GM19023 (cell line): ENCODE measurements around the gene RAN.
A peak's percentile ranks its signal among the peaks of the same experiment; 100 is the strongest.
"Not testable (repeated sequence)": the region's sequence is repeated elsewhere in the genome, so short reads cannot be mapped to it uniquely, and the experiment has no call there.

Experiments
- ATAC-seq: cut with Tn5 transposase; IDR thresholded peaks from one replicate; pipeline ENCODE4 v1.9.1; 2021; ENCODE audit warnings: mild to moderate bottlenecking, moderate library complexity; ENCODE audit not compliant: unreplicated experiment

RAN gene

DNA sequence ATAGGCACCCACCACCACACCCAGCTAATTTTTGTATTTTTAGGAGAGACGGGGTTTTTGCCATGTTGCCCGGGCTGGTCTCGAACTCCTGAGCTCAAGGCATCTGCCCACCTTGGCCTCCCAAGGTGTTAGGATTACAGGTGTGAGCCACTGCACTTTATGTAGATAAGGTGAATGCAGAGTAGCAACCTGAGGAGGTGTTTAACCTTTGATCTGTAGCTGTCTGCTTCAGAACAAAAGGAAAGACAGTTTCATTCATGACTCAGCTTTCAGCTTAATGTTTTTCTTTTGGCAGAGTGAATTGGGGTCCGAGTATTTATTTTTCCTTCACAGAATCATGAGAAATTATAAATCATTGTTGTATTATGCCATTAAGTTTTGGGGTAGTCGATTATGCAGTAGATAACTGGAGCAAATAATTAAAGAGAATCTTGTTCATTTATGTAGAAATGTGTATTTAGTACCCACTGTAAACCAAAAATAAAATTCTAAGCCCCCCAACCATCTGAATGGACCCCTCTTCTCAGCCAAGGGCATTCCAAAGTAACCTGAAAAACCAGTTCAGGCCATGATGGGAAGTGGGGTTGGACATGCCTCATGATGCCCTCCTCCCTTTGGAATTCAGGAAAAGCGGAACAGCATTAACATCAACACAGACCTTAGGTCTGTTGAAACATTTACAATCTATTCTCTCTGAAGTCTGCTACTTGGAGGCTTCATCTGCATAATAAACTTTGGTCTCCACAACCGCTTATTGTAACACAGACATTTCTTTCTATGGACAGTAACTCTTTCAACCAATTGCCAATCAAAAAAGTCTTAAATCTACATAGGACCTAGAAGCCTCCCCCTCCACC lies 22.1 kb upstream of the RAN start:
- no peak for ATAC-seq

DNA sequence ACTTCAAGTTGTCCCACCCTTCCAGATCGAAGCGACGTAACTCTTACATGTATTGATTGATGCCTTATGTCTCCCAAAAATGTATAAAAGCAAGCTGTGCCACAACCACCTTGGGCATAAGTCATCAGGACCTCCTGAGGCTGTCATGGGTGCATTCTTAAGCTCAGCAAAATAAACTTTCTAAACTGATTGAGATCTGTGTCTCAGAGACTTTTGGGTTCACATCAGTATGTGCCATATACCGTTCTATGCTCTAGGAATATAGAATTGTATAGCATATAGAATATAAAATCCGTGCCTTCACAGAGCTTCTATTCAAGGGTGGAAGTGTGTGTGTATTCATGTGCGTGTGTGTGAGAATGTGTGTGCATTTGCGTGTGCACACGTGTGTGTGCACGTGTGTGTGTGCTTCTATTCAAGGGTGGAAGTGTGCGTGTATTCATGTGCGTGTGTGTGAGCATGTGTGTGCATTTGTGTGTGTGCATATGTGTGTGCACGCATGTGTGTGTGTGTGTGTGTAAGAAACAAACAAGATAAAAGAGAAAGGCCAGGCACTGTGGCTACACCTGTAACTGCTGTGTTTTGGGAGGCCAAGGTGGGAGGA lies 21.3 kb upstream of the RAN start:
- no peak for ATAC-seq

DNA sequence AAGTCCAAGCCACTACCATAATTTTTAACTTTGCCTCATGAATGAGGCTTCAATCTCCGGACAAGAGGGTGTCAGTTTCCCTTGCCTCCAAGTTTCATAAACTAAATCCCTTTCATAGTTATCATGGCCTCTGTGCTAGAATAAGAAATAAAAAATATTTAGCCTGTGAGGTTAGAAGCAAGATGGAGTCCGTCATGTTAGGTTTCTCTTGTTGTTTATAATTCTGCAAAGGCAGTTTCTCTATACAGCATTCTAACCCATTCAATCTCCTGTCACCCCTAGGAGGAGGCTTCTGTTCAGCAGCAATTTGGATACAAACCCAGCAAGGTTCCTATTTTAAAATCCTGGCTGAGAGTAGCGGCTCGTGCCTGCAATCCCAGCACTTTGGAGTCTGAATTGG lies 15.8 kb upstream of the RAN start:
- ATAC-seq = no peak

DNA sequence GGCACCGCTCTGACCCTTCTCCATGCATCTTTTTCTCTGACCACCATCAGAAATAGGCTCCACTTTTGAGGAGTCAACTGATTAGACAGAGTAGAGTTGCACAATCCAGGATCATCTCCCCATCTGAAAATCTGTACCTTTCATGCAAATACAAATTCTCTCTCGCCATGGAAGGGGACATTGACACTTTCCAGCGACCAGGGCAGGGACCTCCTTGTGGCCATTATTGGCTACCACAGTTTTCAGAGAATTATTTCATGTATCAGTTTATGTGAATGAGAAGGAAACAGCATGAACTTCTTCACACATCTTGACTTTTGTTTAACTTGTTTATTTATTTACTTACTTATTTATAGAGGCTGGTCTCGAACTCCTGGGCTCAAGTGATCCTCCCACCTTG lies 13.8 kb upstream of the RAN start:
- ATAC-seq = no peak

DNA sequence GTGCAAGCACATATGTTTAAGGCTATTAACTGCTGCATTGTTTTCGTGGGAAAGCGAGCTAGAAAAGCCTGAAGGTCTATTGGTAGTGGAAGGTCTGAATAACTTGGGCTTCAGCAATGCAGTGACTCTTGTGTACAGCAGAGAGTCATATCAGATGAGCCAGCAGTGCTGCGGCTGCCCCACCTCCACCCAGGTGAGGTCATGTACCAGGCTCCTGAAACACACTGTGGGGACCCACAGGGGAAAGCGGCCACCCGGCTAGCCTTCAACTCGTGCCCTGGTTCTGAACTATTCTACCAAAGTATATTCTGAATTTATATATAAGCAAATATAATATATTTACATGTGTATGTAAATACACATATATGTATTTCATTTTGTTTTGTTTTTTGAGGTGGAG lies 12.7 kb upstream of the RAN start:
- ATAC-seq = no peak

DNA sequence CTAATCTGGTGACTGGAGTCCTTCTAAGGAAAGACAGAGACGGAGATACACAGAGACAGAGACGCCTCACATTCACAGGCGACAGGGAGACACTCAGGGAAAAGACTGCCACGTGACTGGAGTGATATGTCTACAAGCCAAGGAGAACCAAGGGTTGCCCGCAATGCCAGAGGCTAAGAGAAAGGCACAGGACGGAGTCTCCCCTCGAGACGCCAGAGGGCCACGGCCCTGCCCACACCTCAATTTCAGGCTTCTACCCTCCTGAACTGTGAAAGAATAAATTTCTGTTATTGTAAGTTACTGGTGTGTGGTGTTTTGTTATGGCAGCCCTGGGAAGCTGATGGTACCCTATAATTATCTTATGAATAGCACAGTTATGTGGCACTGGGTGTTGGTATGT lies 11.6 kb upstream of the RAN start:
- ATAC-seq = no peak

DNA sequence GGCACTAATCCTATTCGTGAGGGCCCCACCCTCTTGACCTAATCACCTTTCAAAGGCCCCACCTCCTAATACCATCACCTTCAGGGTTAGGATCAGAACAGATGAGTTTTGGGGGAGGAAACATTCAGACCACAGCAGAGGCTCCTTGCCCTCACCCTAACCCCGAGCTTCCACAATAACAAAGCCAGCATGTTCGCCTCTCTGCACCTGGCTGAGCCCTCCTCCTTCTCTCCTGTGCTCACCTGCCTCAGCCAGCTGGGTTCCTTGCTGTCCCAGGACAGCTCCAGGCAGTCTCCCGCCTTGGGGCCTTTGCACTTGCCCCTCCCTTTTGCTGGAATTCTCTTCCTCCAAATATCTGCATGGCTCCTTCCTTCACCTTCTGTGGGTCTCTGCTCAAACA lies 9.7 kb upstream of the RAN start:
- ATAC-seq = no peak

DNA sequence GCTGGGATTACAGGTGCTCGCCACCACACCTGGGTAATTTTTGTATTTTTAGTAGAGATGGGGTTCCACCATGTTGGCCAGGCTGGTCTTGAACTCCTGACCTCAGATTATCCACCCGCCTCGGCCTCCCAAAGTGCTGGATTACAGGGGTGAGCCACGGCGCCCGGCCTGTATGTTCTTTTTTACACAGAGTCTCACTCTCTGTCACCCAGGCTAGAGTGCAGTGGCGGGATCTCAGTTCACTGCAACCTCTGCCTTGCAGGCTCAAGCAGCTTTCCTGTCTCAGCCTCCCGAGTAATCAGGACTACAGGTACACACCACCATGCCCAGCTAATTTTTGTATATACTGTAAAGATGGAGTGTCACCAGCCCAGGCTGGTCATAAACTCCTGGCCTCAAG lies 9.1 kb upstream of the RAN start:
- not testable (repeated sequence) for ATAC-seq

DNA sequence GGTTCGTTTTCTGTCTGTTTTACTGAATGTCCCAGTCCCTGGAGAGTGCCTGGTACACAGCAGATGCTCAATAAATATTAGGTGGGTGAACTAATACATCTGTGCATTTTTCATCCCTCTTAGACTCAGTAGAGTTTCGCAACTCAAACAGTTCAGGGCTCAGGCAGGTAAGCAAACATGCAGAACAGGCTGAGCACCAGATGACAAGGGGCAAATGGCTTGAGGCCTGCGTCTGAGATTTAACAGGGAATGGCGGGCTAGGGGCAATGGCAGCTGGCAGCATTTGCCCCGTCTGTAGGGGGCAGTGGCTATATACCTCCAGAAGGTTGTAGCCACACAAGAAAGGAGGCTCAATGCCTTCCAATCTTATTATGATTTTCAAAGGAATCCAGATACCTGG lies 8.6 kb upstream of the RAN start:
- no peak for ATAC-seq

DNA sequence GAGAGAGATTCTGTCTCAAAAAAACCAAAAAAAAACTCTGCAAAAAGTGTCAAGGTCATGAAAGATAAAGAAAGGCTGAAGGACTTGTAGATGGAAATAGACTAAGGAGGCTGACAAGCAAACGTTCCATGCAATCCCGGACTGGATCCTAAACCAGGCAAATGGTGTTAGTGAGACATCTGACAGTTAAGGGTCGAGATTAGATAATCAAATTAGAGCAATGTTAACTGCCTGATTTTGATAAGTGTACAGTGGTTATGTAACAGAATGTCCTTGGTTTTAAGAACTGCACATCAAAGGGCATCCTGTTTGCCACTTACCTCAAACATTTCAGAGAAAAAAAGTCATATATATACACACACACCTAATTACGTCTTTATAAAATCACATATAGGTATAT lies 3.5 kb upstream of the RAN start:
- no peak for ATAC-seq

DNA sequence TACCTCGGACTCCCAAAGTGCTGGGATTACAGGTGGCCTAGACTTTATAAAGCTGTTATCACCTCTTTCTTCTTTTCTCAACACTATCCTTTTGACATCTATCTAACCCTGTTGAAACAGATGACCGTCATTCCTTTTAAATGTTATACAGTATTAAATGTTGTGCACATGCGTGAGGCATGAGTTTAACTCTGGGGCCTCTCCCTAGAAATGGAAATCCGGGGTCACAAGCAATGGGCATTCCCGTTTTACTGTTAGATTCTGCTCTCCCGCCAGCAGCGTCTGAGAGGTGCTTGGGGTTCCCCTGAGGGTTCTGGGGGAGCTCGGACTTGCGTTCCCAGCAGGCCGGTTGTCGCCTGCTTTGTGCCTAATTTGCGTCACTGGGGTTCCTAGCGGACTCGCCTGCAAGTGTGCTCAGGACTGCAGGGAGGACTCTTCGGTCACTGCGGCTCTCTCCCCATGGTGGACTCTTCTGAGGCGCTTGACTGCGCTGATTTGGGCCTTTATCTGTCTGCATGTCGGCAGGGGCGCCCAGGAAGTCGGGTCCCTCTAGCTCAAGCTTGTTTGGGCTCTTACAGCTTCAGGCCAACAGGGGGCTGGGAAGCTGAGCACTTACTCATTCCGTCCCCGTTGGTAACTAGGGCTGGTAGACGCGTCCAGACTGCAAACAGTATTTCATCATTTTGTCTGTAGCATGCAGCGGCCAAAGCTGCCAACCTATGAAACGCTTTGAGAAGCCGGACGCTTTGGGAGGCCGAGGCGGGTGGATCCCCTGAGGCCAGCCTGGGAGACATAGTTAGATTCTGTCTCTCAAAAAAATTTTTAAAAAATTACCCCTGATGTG lies 1.2 kb upstream of the RAN start:
- ATAC-seq = peak; percentile 51

DNA sequence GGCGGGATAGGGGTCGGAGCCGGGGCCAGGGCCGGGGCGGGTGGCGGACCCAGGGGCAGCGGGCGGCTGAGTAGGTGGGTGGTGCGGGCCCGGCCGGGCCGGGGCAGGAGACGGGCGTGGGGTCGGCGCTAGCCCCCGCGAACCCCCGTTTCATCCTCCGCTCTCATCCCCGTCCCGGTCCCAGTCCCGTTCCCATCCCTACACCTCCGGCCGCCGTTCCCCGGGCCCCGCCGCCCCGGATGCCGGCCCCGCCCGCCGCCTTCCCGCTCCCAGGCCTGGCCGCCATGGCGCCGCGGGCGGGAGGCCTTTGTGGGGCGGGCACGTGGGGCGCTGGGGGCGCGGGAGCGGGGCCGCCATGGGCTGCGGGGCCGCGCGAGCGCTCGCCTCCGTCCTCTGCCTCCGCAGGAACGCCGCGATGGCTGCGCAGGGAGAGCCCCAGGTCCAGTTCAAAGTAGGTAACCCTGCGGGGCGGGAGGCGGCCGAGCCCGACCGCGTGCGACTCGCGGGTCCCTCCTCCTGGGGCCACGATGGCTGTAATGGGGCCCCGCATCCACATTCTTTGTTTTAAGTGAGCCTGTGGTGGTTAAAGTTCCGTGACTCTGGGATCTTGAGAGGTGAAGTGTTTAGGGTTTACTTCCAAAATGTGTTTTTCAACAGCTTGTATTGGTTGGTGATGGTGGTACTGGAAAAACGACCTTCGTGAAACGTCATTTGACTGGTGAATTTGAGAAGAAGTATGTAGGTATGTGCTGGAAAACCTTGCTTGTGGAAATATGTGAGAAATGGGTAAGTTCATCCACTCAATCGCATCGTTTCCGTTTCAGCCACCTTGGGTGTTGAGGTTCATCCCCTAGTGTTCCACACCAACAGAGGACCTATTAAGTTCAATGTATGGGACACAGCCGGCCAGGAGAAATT lies 572 bp downstream of the RAN start:
- peak; percentile 34 for ATAC-seq

DNA sequence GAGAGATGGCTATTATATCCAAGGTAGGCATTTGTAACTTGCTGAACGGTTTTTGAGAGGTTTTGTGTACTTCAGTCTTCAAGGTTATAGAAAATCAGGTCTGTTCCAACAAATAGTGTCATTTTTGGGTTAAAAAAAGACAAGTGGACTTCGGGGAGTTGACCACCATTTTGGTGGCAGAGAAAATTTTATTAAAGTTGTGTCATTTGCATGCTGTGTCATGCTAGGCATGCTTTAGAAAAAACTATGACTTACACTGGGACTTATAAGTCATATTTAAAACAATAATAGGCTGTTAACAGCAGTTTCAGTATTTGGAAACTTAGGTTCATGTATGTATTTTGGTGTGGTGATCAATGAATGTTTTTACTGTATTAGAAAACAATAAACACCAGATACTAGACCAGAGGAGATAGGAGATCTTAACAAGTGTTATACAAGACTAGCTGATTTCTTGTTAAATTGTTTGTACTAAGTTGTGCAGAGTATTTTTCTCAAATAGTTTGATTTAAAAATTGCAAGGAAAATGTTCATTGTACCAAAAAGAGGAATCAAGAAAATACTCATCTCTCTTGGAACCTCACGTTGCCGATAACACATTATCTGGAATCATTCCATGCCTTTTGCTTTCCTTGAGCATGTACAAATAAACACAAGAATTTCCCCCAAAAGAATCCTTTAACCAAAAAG lies 1.4 kb downstream of the RAN start:
- no peak for ATAC-seq

DNA sequence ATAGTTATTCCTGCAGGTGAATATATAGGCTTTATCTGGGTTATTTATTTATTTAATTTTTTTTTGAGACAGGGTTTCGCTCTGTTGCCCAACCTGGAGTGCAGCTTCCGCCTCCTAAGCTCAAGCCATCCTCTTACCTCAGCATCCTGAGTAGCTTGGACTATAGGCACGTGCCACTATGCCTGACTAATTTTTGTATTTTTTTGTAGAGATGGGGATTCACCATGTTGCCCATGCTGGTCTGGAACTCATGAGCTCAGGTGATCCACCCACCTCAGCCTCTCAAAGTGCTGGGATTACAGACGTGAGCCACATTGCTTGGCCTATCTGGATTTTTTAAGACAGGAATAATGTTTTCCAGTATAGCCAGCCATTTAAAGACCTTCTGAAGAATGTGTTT lies 2.0 kb downstream of the RAN start:
- ATAC-seq = no peak

DNA sequence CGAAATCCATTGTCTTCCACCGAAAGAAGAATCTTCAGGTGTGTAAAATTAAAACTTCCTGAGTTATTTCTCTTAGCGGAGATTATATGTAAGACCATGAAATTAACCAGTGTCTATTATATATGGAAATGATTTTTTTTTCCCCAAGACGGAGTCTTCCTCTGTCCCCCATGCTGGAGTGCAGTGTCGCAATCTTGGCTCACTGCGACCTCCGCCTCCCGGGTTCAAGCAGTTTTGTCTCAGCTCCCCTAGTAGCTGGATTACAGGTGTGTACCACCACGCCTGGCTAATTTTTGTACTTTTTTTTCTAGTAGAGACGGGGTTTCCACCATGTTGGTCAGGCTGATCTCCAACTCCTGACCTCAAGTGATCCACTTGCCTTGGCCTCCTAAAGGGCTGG lies 2.8 kb downstream of the RAN start:
- no peak for ATAC-seq

DNA sequence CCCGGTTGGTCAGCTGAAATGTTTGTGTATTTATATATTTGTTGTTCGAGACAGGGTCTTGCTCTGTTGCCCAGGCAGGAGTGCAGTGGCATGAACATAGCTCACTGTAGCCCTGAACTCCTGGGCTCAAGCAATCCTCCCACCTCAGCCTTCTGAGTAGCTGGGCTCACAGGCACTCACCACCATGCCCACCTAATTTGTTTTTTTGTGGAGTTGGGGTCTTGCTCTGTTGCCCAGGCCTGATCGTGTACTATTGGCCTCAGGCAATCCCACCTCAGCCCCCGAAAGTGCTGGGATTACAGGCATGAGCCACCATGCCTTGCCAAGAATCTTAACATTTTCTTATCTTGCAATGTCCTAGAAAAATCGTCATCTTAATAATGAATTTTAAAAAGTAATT lies 3.3 kb downstream of the RAN start:
- ATAC-seq = no peak

DNA sequence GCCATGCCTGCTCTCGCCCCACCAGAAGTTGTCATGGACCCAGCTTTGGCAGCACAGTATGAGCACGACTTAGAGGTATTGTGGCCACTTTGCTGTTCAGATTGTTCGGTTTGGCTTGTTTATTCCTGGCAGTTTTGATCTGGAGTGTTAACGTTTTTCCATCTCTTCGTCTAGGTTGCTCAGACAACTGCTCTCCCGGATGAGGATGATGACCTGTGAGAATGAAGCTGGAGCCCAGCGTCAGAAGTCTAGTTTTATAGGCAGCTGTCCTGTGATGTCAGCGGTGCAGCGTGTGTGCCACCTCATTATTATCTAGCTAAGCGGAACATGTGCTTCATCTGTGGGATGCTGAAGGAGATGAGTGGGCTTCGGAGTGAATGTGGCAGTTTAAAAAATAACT lies 3.8 kb downstream of the RAN start:
- ATAC-seq = not testable (repeated sequence)

DNA sequence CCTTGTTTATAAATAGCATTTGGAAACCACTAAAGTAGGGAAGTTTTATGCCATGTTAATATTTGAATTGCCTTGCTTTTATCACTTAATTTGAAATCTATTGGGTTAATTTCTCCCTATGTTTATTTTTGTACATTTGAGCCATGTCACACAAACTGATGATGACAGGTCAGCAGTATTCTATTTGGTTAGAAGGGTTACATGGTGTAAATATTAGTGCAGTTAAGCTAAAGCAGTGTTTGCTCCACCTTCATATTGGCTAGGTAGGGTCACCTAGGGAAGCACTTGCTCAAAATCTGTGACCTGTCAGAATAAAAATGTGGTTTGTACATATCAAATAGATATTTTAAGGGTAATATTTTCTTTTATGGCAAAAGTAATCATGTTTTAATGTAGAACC lies 4.4 kb downstream of the RAN start:
- ATAC-seq = no peak

DNA sequence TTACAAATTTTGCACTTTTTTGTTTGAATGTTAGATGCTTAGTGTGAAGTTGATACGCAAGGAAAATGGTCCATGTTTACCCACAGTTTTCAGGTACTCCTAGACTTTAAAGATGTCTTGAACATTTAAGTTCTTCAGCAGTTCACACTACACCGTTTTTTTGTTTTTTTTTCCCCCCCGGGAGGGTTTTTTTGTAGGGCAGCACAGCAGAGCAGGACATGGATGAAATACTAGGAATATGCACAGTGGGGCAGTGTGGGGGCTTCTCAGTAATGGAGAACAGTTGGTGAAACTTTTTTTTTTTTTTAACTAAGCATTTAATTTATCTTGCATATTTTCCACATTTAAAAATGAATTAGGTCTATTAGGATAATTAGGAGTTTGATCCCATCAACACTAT lies 4.9 kb downstream of the RAN start:
- ATAC-seq = no peak

DNA sequence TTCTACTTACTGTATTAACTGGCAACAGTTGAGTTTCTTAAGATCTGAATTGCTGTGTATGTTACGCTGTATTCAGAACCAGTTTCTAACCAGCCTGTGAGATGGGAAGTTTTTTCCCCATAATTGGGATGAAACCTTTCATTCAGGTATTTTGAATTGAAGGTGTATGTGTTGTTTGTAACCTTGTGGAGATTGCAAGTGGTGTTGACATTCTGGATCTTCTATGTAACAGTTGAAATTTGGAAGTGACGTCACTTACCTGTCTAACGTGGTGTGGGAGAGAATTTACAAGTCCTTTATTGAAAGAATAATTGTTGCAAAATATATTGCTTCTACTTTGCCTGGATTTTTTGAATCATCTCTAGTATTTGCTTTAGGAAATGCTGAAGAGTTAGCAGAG lies 5.5 kb downstream of the RAN start:
- no peak for ATAC-seq
